ENCODE results near the gene CABP2.

DNA sequence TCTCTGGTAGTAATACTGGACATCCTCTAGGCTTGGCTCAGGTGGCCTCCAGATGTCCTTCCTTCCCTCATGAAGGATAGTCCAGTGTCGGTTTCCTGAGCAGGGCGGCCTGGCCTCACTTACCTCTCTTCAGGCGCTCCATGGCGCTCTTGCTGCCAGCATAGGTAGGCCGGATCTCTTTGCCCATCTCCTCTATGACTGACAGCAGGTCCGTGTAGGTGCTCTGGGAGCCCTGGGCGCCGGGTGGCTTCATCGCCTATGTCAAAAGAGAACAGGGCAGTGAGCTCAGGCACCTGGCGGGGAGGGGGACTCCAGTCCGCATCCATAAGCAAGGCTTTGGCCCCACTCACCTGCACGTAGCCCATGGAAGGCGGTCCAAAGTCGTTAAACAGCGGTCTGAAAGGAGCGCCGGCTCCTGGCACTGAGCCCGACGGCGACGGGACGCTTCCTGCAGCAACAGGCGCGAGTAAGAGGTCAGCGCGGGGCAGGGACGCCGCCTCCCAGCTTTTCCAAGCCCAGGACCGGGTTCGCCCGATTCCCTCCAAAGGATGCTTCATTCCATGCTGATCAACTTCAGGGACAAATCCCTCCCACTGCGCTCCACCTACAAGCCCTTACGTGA is 15.9 kb downstream of the CABP2 start:
- no peak for TF ChIP-seq POLR2AphosphoS5 (IDR thresholded peaks at IDR 0.05; ENCODE audit: low read depth, low read length)
- TF ChIP-seq TAF1 (IDR thresholded peaks at IDR 0.05; ENCODE audit: borderline replicate concordance, insufficient read depth, low read length) = no peak
- TF ChIP-seq, protein P1, sequence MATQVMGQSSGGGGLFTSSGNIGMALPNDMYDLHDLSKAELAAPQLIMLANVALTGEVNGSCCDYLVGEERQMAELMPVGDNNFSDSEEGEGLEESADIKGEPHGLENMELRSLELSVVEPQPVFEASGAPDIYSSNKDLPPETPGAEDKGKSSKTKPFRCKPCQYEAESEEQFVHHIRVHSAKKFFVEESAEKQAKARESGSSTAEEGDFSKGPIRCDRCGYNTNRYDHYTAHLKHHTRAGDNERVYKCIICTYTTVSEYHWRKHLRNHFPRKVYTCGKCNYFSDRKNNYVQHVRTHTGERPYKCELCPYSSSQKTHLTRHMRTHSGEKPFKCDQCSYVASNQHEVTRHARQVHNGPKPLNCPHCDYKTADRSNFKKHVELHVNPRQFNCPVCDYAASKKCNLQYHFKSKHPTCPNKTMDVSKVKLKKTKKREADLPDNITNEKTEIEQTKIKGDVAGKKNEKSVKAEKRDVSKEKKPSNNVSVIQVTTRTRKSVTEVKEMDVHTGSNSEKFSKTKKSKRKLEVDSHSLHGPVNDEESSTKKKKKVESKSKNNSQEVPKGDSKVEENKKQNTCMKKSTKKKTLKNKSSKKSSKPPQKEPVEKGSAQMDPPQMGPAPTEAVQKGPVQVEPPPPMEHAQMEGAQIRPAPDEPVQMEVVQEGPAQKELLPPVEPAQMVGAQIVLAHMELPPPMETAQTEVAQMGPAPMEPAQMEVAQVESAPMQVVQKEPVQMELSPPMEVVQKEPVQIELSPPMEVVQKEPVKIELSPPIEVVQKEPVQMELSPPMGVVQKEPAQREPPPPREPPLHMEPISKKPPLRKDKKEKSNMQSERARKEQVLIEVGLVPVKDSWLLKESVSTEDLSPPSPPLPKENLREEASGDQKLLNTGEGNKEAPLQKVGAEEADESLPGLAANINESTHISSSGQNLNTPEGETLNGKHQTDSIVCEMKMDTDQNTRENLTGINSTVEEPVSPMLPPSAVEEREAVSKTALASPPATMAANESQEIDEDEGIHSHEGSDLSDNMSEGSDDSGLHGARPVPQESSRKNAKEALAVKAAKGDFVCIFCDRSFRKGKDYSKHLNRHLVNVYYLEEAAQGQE (IDR thresholded peaks at IDR 0.05; ENCODE audit: insufficient read depth in 1 of 2, low read depth in 2 of 2, low read length in 2 of 2) = no peak
- no peak for TF ChIP-seq SIN3A (IDR thresholded peaks at IDR 0.05; ENCODE audit: borderline replicate concordance, insufficient read depth, low read length)
- TF ChIP-seq FOXP2 (optimal IDR thresholded peaks at IDR 0.05; ENCODE audit: borderline replicate concordance, extremely low read depth, extremely low read length, insufficient read depth) = no peak

Data from PFSK-1 (cell line).